ENCODE measurements around the gene GLDC. TPM values are rescaled to one million over a fixed set of nuclear protein-coding genes. Genes with fewer than 3 reads are reported as not detected.
"Not testable (repeated sequence)": the region's sequence is repeated elsewhere in the genome, so short reads cannot be mapped to it uniquely, and the experiment has no call there.

The GLDC gene
- total RNA-seq, 1 donor from 2014 or later, result 0.25 TPM

DNA sequence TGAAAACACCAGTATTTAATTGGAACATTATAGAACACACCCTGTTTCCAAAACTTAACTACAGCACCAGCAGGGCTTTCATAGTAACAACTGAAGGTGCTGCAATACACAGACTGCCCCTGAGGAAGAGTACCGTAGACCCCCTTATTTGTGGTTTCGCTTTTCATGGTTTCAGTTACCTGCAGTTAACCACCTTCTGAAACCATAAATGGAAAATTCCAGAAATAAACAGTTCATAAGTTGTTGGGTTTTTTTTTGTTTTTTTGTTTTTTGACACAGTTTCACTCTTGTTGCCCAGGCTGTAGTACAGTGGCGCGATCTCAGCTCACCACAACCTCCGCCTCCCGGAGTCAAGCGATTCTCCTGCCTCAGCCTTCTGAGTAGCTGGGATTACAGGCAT lies 9.5 kb upstream of the GLDC start:
- no peaks in the 10 kb centered on the region for H3K4me1 Mint-ChIP-seq (ENCODE audit: low read depth)
- H3K27me3 Mint-ChIP-seq (ENCODE audit: low read depth), result peaks cover 19% of the 10 kb centered on the region
- H3K36me3 Mint-ChIP-seq (ENCODE audit: low read depth), result no peaks in the 10 kb centered on the region
- TF ChIP-seq CTCF (IDR thresholded peaks at IDR 0.05), result no peak
- H3K4me3 Mint-ChIP-seq (ENCODE audit: unreplicated experiment), result no peak overlapping the region
- no peak overlapping the region for H3K27ac Mint-ChIP-seq (ENCODE audit: unreplicated experiment)
- H3K9me3 Mint-ChIP-seq (ENCODE audit: low read depth), result no peaks in the 10 kb centered on the region
- no peak for DNase-seq (ENCODE audit: low spot score)

- peak overlapping the region; percentile 67 for H3K4me3 Mint-ChIP-seq (ENCODE audit: unreplicated experiment)
- H3K36me3 Mint-ChIP-seq (ENCODE audit: low read depth), result peaks cover 3% of the 10 kb centered on the region
- H3K9me3 Mint-ChIP-seq (ENCODE audit: low read depth), result no peaks in the 10 kb centered on the region
- no peak for DNase-seq (ENCODE audit: low spot score)
- H3K27me3 Mint-ChIP-seq (ENCODE audit: low read depth), result peaks cover 67% of the 10 kb centered on the region
- H3K4me1 Mint-ChIP-seq (ENCODE audit: low read depth), result peaks cover 16% of the 10 kb centered on the region
- no peak overlapping the region for H3K27ac Mint-ChIP-seq (ENCODE audit: unreplicated experiment)
- no peak for TF ChIP-seq CTCF (IDR thresholded peaks at IDR 0.05)
These were observed 736 bp upstream of the GLDC start for GRCh38 chr9:6646293-6646636.

GRCh38 chr9:6645105-6645354 lies 499 bp downstream of the GLDC start:
- not testable (repeated sequence) for DNase-seq (ENCODE audit: low spot score); H3K36me3 Mint-ChIP-seq (ENCODE audit: low read depth); H3K27ac Mint-ChIP-seq (ENCODE audit: unreplicated experiment); H3K9me3 Mint-ChIP-seq (ENCODE audit: low read depth)
- H3K4me3 Mint-ChIP-seq (ENCODE audit: unreplicated experiment), result peak overlapping the region; percentile 60
- peaks cover 79% of the 10 kb centered on the region for H3K27me3 Mint-ChIP-seq (ENCODE audit: low read depth)
- H3K4me1 Mint-ChIP-seq (ENCODE audit: low read depth), result peaks cover 16% of the 10 kb centered on the region

DNA sequence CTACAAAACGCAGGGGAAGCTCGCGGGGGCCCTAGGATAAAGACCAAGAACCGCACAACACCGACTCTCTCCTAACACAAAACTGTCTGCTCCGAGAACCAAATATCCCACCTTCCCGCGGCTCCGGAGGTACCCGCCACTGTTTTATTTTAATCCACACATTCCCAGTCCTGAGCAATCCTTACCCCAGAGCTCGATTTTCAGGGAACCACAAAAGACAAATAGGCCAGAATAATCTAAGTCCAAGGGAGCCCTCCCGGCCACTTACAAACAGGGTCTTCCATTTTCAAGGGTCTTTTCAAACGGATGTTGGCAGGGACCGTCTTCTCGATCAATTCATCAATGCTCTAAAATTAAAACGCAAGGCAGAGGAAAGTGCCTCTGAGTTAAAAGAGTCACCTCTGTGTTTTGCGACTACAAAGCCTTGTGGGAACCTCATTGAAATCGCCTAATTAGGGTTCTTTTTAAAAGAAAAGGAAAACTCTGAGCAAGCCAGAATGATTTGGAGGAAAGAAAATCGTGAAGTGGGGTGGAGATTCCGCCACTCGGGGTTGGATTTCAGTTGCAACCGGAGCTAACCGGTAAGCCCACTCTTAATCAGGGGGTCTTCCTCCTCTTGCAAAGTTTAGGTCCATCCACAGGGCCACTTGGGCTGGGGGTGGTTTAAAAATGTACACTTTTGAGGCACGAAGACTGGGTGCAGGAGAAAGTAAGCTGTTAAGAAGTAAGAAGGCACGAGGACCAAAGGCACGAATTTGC lies 1.0 kb downstream of the GLDC start:
- Mint-ChIP-seq H3K4me3 (ENCODE audit: unreplicated experiment) (peak overlapping the region; percentile 60), H3K4me1 (ENCODE audit: low read depth) (peaks cover 16% of the 10 kb centered on the region), H3K27ac (ENCODE audit: unreplicated experiment) (no peak overlapping the region)

DNA sequence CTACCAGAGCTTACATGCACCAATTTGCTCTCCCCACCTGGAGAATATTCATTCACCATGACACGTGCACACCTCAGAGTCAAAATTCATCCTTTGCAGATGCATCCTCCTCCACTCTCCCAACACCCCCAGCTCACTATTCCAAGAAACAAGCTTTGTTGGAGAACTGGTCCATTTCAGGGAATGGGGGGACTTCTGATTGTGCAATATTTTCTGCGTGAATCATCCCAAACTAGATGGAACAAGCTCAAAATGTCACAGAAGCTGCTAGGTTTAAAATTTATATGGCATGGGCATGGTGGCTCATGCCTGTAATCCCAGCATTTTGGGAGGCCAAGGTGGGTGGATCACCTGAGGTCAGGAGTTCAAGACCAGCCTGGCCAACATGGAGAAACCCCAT lies 3.6 kb downstream of the GLDC start:
- no peak overlapping the region for H3K4me3 Mint-ChIP-seq (ENCODE audit: unreplicated experiment)
- H3K27ac Mint-ChIP-seq (ENCODE audit: unreplicated experiment), result no peak overlapping the region
- peaks cover 16% of the 10 kb centered on the region for H3K4me1 Mint-ChIP-seq (ENCODE audit: low read depth)
- TF ChIP-seq CTCF (IDR thresholded peaks at IDR 0.05), result no peak
- DNase-seq (ENCODE audit: low spot score), result no peak
- peaks cover 3% of the 10 kb centered on the region for H3K36me3 Mint-ChIP-seq (ENCODE audit: low read depth)
- H3K9me3 Mint-ChIP-seq (ENCODE audit: low read depth), result no peaks in the 10 kb centered on the region
- peaks cover 53% of the 10 kb centered on the region for H3K27me3 Mint-ChIP-seq (ENCODE audit: low read depth)

More for the DNA sequence above, 1.0 kb downstream of the GLDC start:
- H3K27me3 Mint-ChIP-seq (ENCODE audit: low read depth), result peaks cover 77% of the 10 kb centered on the region
- H3K36me3 Mint-ChIP-seq (ENCODE audit: low read depth), result peaks cover 3% of the 10 kb centered on the region
- no peaks in the 10 kb centered on the region for H3K9me3 Mint-ChIP-seq (ENCODE audit: low read depth)
- DNase-seq (ENCODE audit: low spot score), result no peak
- no peak for TF ChIP-seq CTCF (IDR thresholded peaks at IDR 0.05)

GRCh38 chr9:6641561-6641960 lies 4.0 kb downstream of the GLDC start:
- H3K27me3 Mint-ChIP-seq (ENCODE audit: low read depth), result peaks cover 50% of the 10 kb centered on the region
- no peak overlapping the region for H3K27ac Mint-ChIP-seq (ENCODE audit: unreplicated experiment)
- H3K4me1 Mint-ChIP-seq (ENCODE audit: low read depth), result peaks cover 16% of the 10 kb centered on the region
- DNase-seq (ENCODE audit: low spot score), result no peak
- H3K36me3 Mint-ChIP-seq (ENCODE audit: low read depth), result peaks cover 3% of the 10 kb centered on the region
- no peak for TF ChIP-seq CTCF (IDR thresholded peaks at IDR 0.05)
- H3K4me3 Mint-ChIP-seq (ENCODE audit: unreplicated experiment), result no peak overlapping the region
- no peaks in the 10 kb centered on the region for H3K9me3 Mint-ChIP-seq (ENCODE audit: low read depth)

All from chondrocyte (in vitro differentiated cells).